H1 (cell line): ENCODE data around the gene C6orf62. TPM values are rescaled to one million over a fixed set of nuclear protein-coding genes. Genes with fewer than 3 reads are reported as not detected.
"Not testable (repeated sequence)": the region's sequence is repeated elsewhere in the genome, so short reads cannot be mapped to it uniquely, and the experiment has no call there.

ENCODE experiments used
- CTCF ChIA-PET: fragments of 300-600 bp; sonication (Branson Sonifier 250); formaldehyde crosslinking; loops from one replicate; lab custom pipeline; 2021; ENCODE audit not compliant: partially characterized antibody; lab: Charles Lee
- POLR2A ChIA-PET: fragments of 300-600 bp; sonication (Branson Sonifier 250); formaldehyde crosslinking; loops from one replicate; lab custom pipeline; 2021; ENCODE audit warnings: inconsistent platforms; ENCODE audit not compliant: partially characterized antibody; lab: Charles Lee
- DNase-seq, 2 experiments: peaks; one replicate each; pipeline versions ENCODE4 v3.0.0 to v3.0.0-alpha.2; 2010 to 2022; ENCODE audit warnings: low spot score in 2 of 2, low read depth in 1 of 2, mixed read lengths in 1 of 2
- FAIRE-seq: peaks from 2 replicates; lab custom pipeline; 2011; peaks lifted over from hg19 to GRCh38; lab: Jason Lieb, UNC
- H2AFZ ChIP-seq: 2 replicates; pipeline ENCODE4 v1.8.1; 2012; ENCODE audit warnings: low read length, inconsistent platforms
- H2AK5ac ChIP-seq: 2 replicates; pipeline ENCODE4 v1.6.1; 2013; ENCODE audit warnings: low read depth, low read length
- H2BK120ac ChIP-seq: replicated peaks from 2 replicates; pipeline ENCODE3; 2013; ENCODE audit warnings: low read depth, low read length, inconsistent platforms
- H2BK12ac ChIP-seq: 2 replicates; pipeline ENCODE4 v1.6.1; 2013; ENCODE audit warnings: low read depth, low read length
- H2BK15ac ChIP-seq: 2 replicates; pipeline ENCODE4 v1.6.1; 2013; ENCODE audit warnings: low read length
- H2BK20ac ChIP-seq: 2 replicates; pipeline ENCODE4 v1.6.1; 2013; ENCODE audit warnings: low read length
- H2BK5ac ChIP-seq: 2 replicates; pipeline ENCODE4 v1.6.1; 2013; ENCODE audit warnings: low read depth, low read length
- H3K14ac ChIP-seq: 2 replicates; pipeline ENCODE4 v1.6.1; 2013; ENCODE audit warnings: inconsistent platforms; ENCODE audit not compliant: insufficient read length
- H3K18ac ChIP-seq: 2 replicates; pipeline ENCODE4 v1.6.1; 2013; ENCODE audit warnings: low read length; ENCODE audit errors: extremely low read depth
- H3K23ac ChIP-seq: 2 replicates; pipeline ENCODE4 v1.6.1; 2013; ENCODE audit warnings: inconsistent platforms; ENCODE audit not compliant: insufficient read length
- H3K23me2 ChIP-seq: 2 replicates; pipeline ENCODE4 v1.6.1; 2013; ENCODE audit warnings: low read depth, low read length
- H3K27ac ChIP-seq: 2 replicates; pipeline ENCODE4 v1.6.1; 2011; ENCODE audit warnings: low read depth, low read length, inconsistent platforms
- H3K27me3 ChIP-seq, 4 experiments: replicated peaks in 1 of 4; 1 replicate in 1 of 4; 2 replicates in 3 of 4; pipeline versions ENCODE4 v1.6.1 to v1.8.1; 2011 to 2013; ENCODE audit warnings: low read length in 3 of 4, mild to moderate bottlenecking in 3 of 4, inconsistent platforms in 2 of 4, mixed read lengths in 2 of 4, moderate library complexity in 1 of 4; ENCODE audit not compliant: control insufficient read depth in 3 of 4, insufficient read depth in 3 of 4; ENCODE audit errors: extremely low read depth in 1 of 4
- H3K36me3 ChIP-seq, 4 experiments: 2 replicates each; pipeline versions ENCODE4 v1.6.1 to v1.8.1; 2011 to 2013; ENCODE audit warnings: mild to moderate bottlenecking in 4 of 4, low read length in 3 of 4, moderate library complexity in 2 of 4, control low read depth in 1 of 4, inconsistent platforms in 1 of 4; ENCODE audit not compliant: insufficient read depth in 4 of 4, control insufficient read depth in 2 of 4
- H3K4ac ChIP-seq: replicated peaks from 2 replicates; pipeline ENCODE3; 2013; ENCODE audit warnings: low read length, low read depth, mixed read lengths, inconsistent platforms; ENCODE audit not compliant: insufficient read length
- H3K4me1 ChIP-seq, 4 experiments: replicated peaks in 1 of 4; 1 replicate in 1 of 4; 2 replicates in 3 of 4; pipeline versions ENCODE4 v1.6.1 to v1.8.1; 2011 to 2013; ENCODE audit warnings: low read length in 3 of 4, inconsistent platforms in 2 of 4, mixed read lengths in 1 of 4; ENCODE audit not compliant: insufficient read depth in 4 of 4, control insufficient read depth in 3 of 4
- H3K4me2 ChIP-seq, 2 experiments: 2 replicates each; pipeline versions ENCODE4 v1.6.1 to v1.8.1; 2011 to 2013; ENCODE audit warnings: low read depth in 2 of 2, low read length in 2 of 2, control low read depth in 1 of 2, inconsistent platforms in 1 of 2, mild to moderate bottlenecking in 1 of 2; ENCODE audit not compliant: insufficient read depth in 1 of 2
- H3K4me3 ChIP-seq, 4 experiments: fragments of 200-600, 300-600 bp in 1 of 4; sonication (generic), shearing (Covaris generic), sonication (Bioruptor Twin) in 1 of 4; 2 replicates each; pipeline versions ENCODE4 v1.5.1 to v1.8.1; 2011 to 2016; ENCODE audit warnings: low read length in 4 of 4, low read depth in 3 of 4, control low read depth in 2 of 4, inconsistent platforms in 2 of 4, mild to moderate bottlenecking in 2 of 4, mixed read lengths in 1 of 4, moderate library complexity in 1 of 4; ENCODE audit not compliant: insufficient read depth in 2 of 4; ENCODE audit errors: extremely low read depth in 1 of 4
- H3K56ac ChIP-seq: replicated peaks from 2 replicates; pipeline ENCODE3; 2013; ENCODE audit warnings: low read depth, mild to moderate bottlenecking, mixed read lengths, low read length, inconsistent platforms; ENCODE audit not compliant: insufficient read length
- H3K79me1 ChIP-seq: 2 replicates; pipeline ENCODE4 v1.6.1; 2013; ENCODE audit warnings: low read depth, low read length, control low read depth
- H3K79me2 ChIP-seq, 2 experiments: 2 replicates each; pipeline versions ENCODE4 v1.6.1 to v1.8.1; 2012 to 2013; ENCODE audit warnings: low read length in 2 of 2, mild to moderate bottlenecking in 2 of 2, inconsistent platforms in 1 of 2; ENCODE audit not compliant: insufficient read depth in 2 of 2, control insufficient read depth in 1 of 2
- H3K9ac ChIP-seq, 4 experiments: replicated peaks in 1 of 4; 1 replicate in 1 of 4; 2 replicates in 3 of 4; pipeline versions ENCODE4 v1.6.1 to v1.8.1; 2011 to 2013; ENCODE audit warnings: low read depth in 3 of 4, low read length in 3 of 4, control low read depth in 2 of 4, mild to moderate bottlenecking in 2 of 4, moderate library complexity in 2 of 4, inconsistent platforms in 1 of 4; ENCODE audit errors: extremely low read depth in 1 of 4
- H3K9me3 ChIP-seq, 2 experiments: 2 replicates each; pipeline versions ENCODE4 v1.6.1 to v1.8.1; 2012 to 2013; ENCODE audit warnings: mild to moderate bottlenecking in 2 of 2, moderate library complexity in 2 of 2, control low read depth in 1 of 2, inconsistent platforms in 1 of 2, low read depth in 1 of 2, low read length in 1 of 2, mixed read lengths in 1 of 2; ENCODE audit not compliant: insufficient read depth in 2 of 2
- H4K20me1 ChIP-seq, 2 experiments: replicated peaks in 1 of 2; 2 replicates each; pipeline versions ENCODE3 to v1.8.1; 2011 to 2013; ENCODE audit warnings: inconsistent platforms in 2 of 2, low read length in 2 of 2, mild to moderate bottlenecking in 1 of 2; ENCODE audit not compliant: insufficient read depth in 2 of 2, control insufficient read depth in 1 of 2
- H4K5ac ChIP-seq: 2 replicates; pipeline ENCODE4 v1.6.1; 2013; ENCODE audit warnings: low read length, low read depth, mixed read lengths, inconsistent platforms; ENCODE audit not compliant: insufficient read length
- H4K8ac ChIP-seq: 2 replicates; pipeline ENCODE4 v1.8.0; 2013; ENCODE audit warnings: mild to moderate bottlenecking, moderate library complexity, low read length, inconsistent platforms; ENCODE audit not compliant: insufficient read depth; ENCODE audit errors: extremely low read depth
- H4K91ac ChIP-seq: replicated peaks from 2 replicates; pipeline ENCODE3; 2013; ENCODE audit warnings: low read length, mixed read lengths, inconsistent platforms; ENCODE audit not compliant: insufficient read length
- WGBS, 2 experiments: shearing (Covaris generic) in 1 of 2; methylation state at CpG; one replicate each; pipeline versions ENCODE4 v1.1.6 to v1.1.7; 2013 to 2015; ENCODE audit warnings: low lambda C conversion rate in 2 of 2, mixed read lengths in 2 of 2, inconsistent platforms in 1 of 2, low coverage in 1 of 2, missing lambda C conversion rate in 1 of 2; ENCODE audit not compliant: insufficient replicate concordance in 2 of 2, insufficient coverage in 1 of 2, insufficient read length in 1 of 2; ENCODE audit errors: extremely low coverage in 1 of 2, missing lambda C conversion rate in 1 of 2; 5-methylcytosine and 5-hydroxymethylcytosine counted together
- polyA plus RNA-seq, 7 experiments: library from polyadenylated mRNA; depleted of rRNA in 3 of 7; stranded (reverse) in 5 of 7; unstranded in 2 of 7; fragments of >200 nt in 5 of 7; fragments of 200-250 nt in 2 of 7; gene quantifications; 1 replicate in 5 of 7; 2 replicates in 1 of 7; 4 replicates in 1 of 7; pipeline versions ENCODE4 v1.2.1 to v1.2.3, GENCODE V29; 2011 to 2013; ENCODE audit warnings: missing spikeins in 2 of 7, mixed read lengths in 2 of 7
- total RNA-seq: library from RNA; stranded (reverse); fragmentation: NEBNext Ultra II Directional; extraction: Animal tissue kit (Norgen Biotek cat#: 25700); gene quantifications from 2 replicates; pipeline ENCODE4 v1.2.1, GENCODE V29; 2021

C6orf62 gene
- total and polyA plus RNA-seq, 2 of the 8 experiments (the other 6 are each of a cell fraction or from before 2014, with no cell fraction given) = 25.6 to 101 TPM

DNA sequence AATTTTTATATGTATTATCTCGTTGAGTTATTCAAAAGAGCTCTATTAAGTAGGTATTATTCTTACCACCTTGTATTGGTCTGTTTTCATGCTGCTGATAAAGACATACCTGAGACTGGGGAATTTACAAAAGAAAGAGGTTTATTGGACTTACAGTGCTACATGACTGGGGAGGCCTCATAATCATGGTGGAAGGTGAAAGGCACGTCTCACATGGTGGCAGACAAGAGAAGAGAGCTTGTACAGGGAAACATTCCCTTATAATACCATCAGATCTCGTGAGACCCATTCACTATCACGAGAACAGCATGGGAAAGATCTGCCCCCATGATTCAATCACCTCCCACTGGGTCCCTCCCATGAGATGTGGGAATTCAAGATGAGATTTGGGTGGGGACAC lies 35.4 kb upstream of the C6orf62 start:
- H3K36me3 ChIP-seq, H3K23me2 ChIP-seq, H2BK12ac ChIP-seq, DNase-seq, H4K20me1 ChIP-seq, H2AK5ac ChIP-seq, H3K4ac ChIP-seq, H3K9me3 ChIP-seq, H3K14ac ChIP-seq, H3K18ac ChIP-seq, H2BK15ac ChIP-seq, H2BK5ac ChIP-seq, H3K4me3 ChIP-seq, H2AFZ ChIP-seq, H3K27me3 ChIP-seq, H3K9ac ChIP-seq, H3K79me2 ChIP-seq, H3K4me2 ChIP-seq, H4K91ac ChIP-seq, H4K8ac ChIP-seq, H3K56ac ChIP-seq, H2BK20ac ChIP-seq, H3K23ac ChIP-seq, H2BK120ac ChIP-seq, H4K5ac ChIP-seq, FAIRE-seq, H3K27ac ChIP-seq, H3K79me1 ChIP-seq, H3K4me1 ChIP-seq: not testable (repeated sequence)
- POLR2A ChIA-PET = interaction anchor here (0.6 kb wide), 1 partner anchor 345 kb away, joined by 3 read pairs; no protein-coding TSS in a partner anchor
- CTCF ChIA-PET = interaction anchor here (0.9 kb wide), 1 partner anchor 164 kb away, joined by 3 read pairs; no protein-coding TSS in a partner anchor
- 84% methylated on average over 4 of the region's 4 CpGs; no CpG with 5 or more reads in 1 of the 2 experiments for WGBS, 2 experiments
